H9 (cell line): Measurements from ENCODE around the gene CDR2. TPM values are rescaled to one million over a fixed set of nuclear protein-coding genes. Genes with fewer than 3 reads are reported as not detected.

ENCODE experiments used
- DNase-seq: peaks from one replicate; pipeline ENCODE4 v3.0.0-alpha.2; 2017
- H2AFZ ChIP-seq: one replicate; pipeline ENCODE4 v1.6.1; 2013; ENCODE audit warnings: mild to moderate bottlenecking, low read length, control low read depth, moderate library complexity
- H2AK5ac ChIP-seq: 2 replicates; pipeline ENCODE4 v1.6.1; 2013; ENCODE audit warnings: low read length, control low read depth, mixed read lengths; ENCODE audit not compliant: insufficient read length
- H2BK120ac ChIP-seq: one replicate; pipeline ENCODE4 v1.6.1; 2013; ENCODE audit warnings: low read depth, mild to moderate bottlenecking, low read length, control low read depth, inconsistent platforms; ENCODE audit not compliant: poor library complexity, severe bottlenecking
- H2BK12ac ChIP-seq: 2 replicates; pipeline ENCODE4 v1.6.1; 2013; ENCODE audit warnings: low read length, control low read depth, mixed read lengths, low read depth; ENCODE audit not compliant: insufficient read length
- H2BK15ac ChIP-seq: 2 replicates; pipeline ENCODE4 v1.6.1; 2013; ENCODE audit warnings: low read depth, low read length, control low read depth
- H2BK20ac ChIP-seq: one replicate; pipeline ENCODE4 v1.6.1; 2013; ENCODE audit warnings: low read depth, mild to moderate bottlenecking, low read length, control low read depth, inconsistent platforms; ENCODE audit not compliant: poor library complexity, severe bottlenecking
- H2BK5ac ChIP-seq: 2 replicates; pipeline ENCODE4 v1.6.1; 2013; ENCODE audit warnings: low read length, control low read depth, mixed read lengths; ENCODE audit not compliant: insufficient read length
- H3K14ac ChIP-seq: 2 replicates; pipeline ENCODE4 v1.6.1; 2013; ENCODE audit warnings: low read length, control low read depth; ENCODE audit not compliant: insufficient read depth
- H3K18ac ChIP-seq: 2 replicates; pipeline ENCODE4 v1.6.1; 2013; ENCODE audit warnings: low read depth, mild to moderate bottlenecking, mixed read lengths, low read length, control low read depth; ENCODE audit not compliant: insufficient read length
- H3K23ac ChIP-seq: 2 replicates; pipeline ENCODE4 v1.6.1; 2013; ENCODE audit warnings: low read length, control low read depth, mixed read lengths, low read depth; ENCODE audit not compliant: insufficient read length
- H3K23me2 ChIP-seq: 2 replicates; pipeline ENCODE4 v1.6.1; 2013; ENCODE audit warnings: low read depth, mild to moderate bottlenecking, mixed read lengths, low read length, control low read depth; ENCODE audit not compliant: insufficient read length, poor library complexity, severe bottlenecking
- H3K27ac ChIP-seq: 2 replicates; pipeline ENCODE4 v1.5.1; 2013; ENCODE audit warnings: low read length, control low read depth, mixed read lengths, low read depth; ENCODE audit not compliant: insufficient read length
- H3K27me3 ChIP-seq: 2 replicates; pipeline ENCODE4 v1.6.1; 2013; ENCODE audit warnings: low read length, control low read depth, inconsistent platforms; ENCODE audit not compliant: insufficient read depth
- H3K4ac ChIP-seq: 2 replicates; pipeline ENCODE4 v1.6.1; 2013; ENCODE audit warnings: low read depth, mild to moderate bottlenecking, control low read depth, inconsistent platforms, low read length, moderate library complexity
- H3K4me1 ChIP-seq: 2 replicates; pipeline ENCODE4 v1.6.1; 2013; ENCODE audit warnings: low read length, control low read depth, inconsistent platforms; ENCODE audit not compliant: insufficient read depth
- H3K4me2 ChIP-seq: 2 replicates; pipeline ENCODE4 v1.6.1; 2013; ENCODE audit warnings: low read length, control low read depth, mixed read lengths; ENCODE audit not compliant: insufficient read length, insufficient read depth
- H3K56ac ChIP-seq: 2 replicates; pipeline ENCODE4 v1.6.1; 2013; ENCODE audit warnings: low read depth, mild to moderate bottlenecking, mixed read lengths, low read length, control low read depth; ENCODE audit not compliant: insufficient read length
- H3K79me1 ChIP-seq: 2 replicates; pipeline ENCODE4 v1.6.1; 2013; ENCODE audit warnings: low read depth, mild to moderate bottlenecking, moderate library complexity, low read length, control low read depth, inconsistent platforms; ENCODE audit not compliant: insufficient read depth, poor library complexity, severe bottlenecking
- H3K79me2 ChIP-seq: 2 replicates; pipeline ENCODE4 v1.6.1; 2013; ENCODE audit warnings: low read length, control low read depth, inconsistent platforms; ENCODE audit not compliant: insufficient read depth
- H3K9ac ChIP-seq: 2 replicates; pipeline ENCODE4 v1.6.1; 2013; ENCODE audit warnings: low read length, control low read depth, mixed read lengths; ENCODE audit not compliant: insufficient read length; ENCODE audit errors: extremely low read depth
- H3K9me3 ChIP-seq: one replicate; pipeline ENCODE4 v1.6.1; 2013; ENCODE audit warnings: low read depth, low read length, inconsistent platforms; ENCODE audit not compliant: control insufficient read depth
- H3T11ph ChIP-seq: one replicate; pipeline ENCODE4 v1.6.1; 2013; ENCODE audit warnings: mild to moderate bottlenecking, low read length, control low read depth, inconsistent platforms
- H4K20me1 ChIP-seq: one replicate; pipeline ENCODE4 v1.6.1; 2013; ENCODE audit not compliant: control insufficient read depth, insufficient read length, insufficient read depth
- H4K5ac ChIP-seq: 2 replicates; pipeline ENCODE4 v1.6.1; 2013; ENCODE audit warnings: low read depth, mild to moderate bottlenecking, mixed read lengths, low read length, control low read depth; ENCODE audit not compliant: insufficient read length
- H4K8ac ChIP-seq: replicated peaks from 2 replicates; pipeline ENCODE4 v1.6.1; 2013; ENCODE audit warnings: low read length, control low read depth, mixed read lengths, low read depth; ENCODE audit not compliant: insufficient read length
- H4K91ac ChIP-seq: 2 replicates; pipeline ENCODE4 v1.6.1; 2013; ENCODE audit warnings: low read depth, mild to moderate bottlenecking, moderate library complexity, mixed read lengths, low read length, control low read depth; ENCODE audit not compliant: insufficient read length
- H3K27ac Mint-ChIP-seq, 3 experiments: 2 replicates in 2 of 3; 3 replicates in 1 of 3; pipeline ENCODE4 v1.8.0; 2020 to 2021; ENCODE audit warnings: mixed read lengths in 3 of 3, mild to moderate bottlenecking in 1 of 3, moderate library complexity in 1 of 3
- H3K27me3 Mint-ChIP-seq: 2 replicates; pipeline ENCODE4 v1.8.0; 2021; ENCODE audit warnings: low read depth, mild to moderate bottlenecking, moderate library complexity, mixed read lengths
- H3K36me3 Mint-ChIP-seq, 3 experiments: 2 replicates in 2 of 3; 3 replicates in 1 of 3; pipeline ENCODE4 v1.8.0; 2020 to 2021; ENCODE audit warnings: low read depth in 3 of 3, mixed read lengths in 3 of 3; ENCODE audit not compliant: insufficient read depth in 1 of 3
- H3K4me1 Mint-ChIP-seq, 2 experiments: 2 replicates each; pipeline ENCODE4 v1.8.0; 2020; ENCODE audit warnings: mixed read lengths in 2 of 2
- H3K4me3 Mint-ChIP-seq, 2 experiments: 2 replicates in 1 of 2; 3 replicates in 1 of 2; pipeline ENCODE4 v1.8.0; 2020 to 2021; ENCODE audit warnings: mild to moderate bottlenecking in 2 of 2, mixed read lengths in 2 of 2, moderate library complexity in 1 of 2
- H3K9me3 Mint-ChIP-seq, 2 experiments: 2 replicates in 1 of 2; 3 replicates in 1 of 2; pipeline ENCODE4 v1.8.0; 2020; ENCODE audit warnings: mild to moderate bottlenecking in 2 of 2, mixed read lengths in 2 of 2, moderate library complexity in 1 of 2
- WGBS: extraction: QIAGEN DNeasy Blood & Tissue Kit; methylation state at CpG from one replicate; pipeline ENCODE4 v1.1.7; 2013; ENCODE audit warnings: missing lambda C conversion rate, low lambda C conversion rate, mixed read lengths; ENCODE audit not compliant: insufficient read length; ENCODE audit errors: extremely low coverage; 5-methylcytosine and 5-hydroxymethylcytosine counted together
- total RNA-seq: library from RNA; stranded (reverse); gene quantifications from 2 replicates; pipeline ENCODE4 v1.2.1, GENCODE V29; 2021
- TF ChIP-seq, protein P1 (sequence below): fragments of 200-600 bp; sonication (generic); conservative IDR thresholded peaks from 3 replicates; pipeline ENCODE4 v1.8.0; 2021; ENCODE audit warnings: antibody characterized with exemption, mild to moderate bottlenecking

The CDR2 gene
- total RNA-seq, 1 experiment from 2014 or later = 33.4 TPM

DNA sequence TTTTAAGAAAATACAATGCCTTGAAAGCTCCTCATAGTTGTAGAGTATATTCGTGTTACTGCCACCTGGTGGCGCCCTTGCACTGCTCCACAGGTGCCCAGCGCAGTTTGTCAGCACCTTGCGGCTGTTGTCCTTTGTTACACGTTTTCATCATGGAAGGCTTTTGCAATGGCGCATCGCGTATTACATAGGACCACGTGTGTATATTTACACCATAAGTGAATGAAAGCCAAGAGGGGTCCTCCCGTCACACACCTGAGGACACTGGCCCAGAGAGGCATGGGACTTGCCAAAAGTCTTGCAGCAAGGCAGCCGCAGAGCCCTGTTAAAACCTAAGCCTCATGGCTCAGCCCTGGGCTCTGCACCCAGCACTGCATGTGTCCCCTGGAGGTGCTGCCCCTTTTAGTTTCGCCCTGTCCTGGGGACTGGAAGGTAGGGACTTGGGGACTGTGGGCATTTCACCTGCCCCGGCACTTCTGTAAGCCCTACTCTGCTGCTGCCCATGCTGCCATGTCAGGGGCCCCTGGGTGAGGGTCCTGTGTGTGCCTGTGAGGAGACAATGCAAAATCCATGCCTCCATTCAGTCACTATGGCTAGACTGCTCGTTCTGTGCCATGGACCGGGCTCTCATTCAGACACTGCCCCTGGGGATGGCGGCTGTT is 52.9 kb downstream of the CDR2 start:
- Histone ChIP-seq H3K9ac (no peak overlapping the region), H3K23me2 (no peaks in the 10 kb centered on the region), H2AK5ac (no peak overlapping the region), H3K4me1 (no peaks in the 10 kb centered on the region), H4K91ac (peak overlapping the region; percentile 14), H2BK12ac (no peak overlapping the region), H2BK5ac (no peak overlapping the region), H3K27ac (no peak overlapping the region), H3K4me2 (no peak overlapping the region), H3T11ph (no peak overlapping the region), H3K56ac (no peak overlapping the region), H2BK120ac (no peak overlapping the region), H3K9me3 (no peaks in the 10 kb centered on the region), H3K23ac (no peak overlapping the region), H2BK20ac (no peak overlapping the region), H4K5ac (no peak overlapping the region), H3K79me2 (no peaks in the 10 kb centered on the region), H3K79me1 (peaks cover 2% of the 10 kb centered on the region), H3K27me3 (no peaks in the 10 kb centered on the region), H4K8ac (no peak overlapping the region), H4K20me1 (no peaks in the 10 kb centered on the region), H3K18ac (peak overlapping the region; percentile 69), H3K14ac (0 out of 2 replicates have a peak overlapping the region, but pooled peaks have one; percentile 9), H3K4ac (no peak overlapping the region), H2AFZ (no peak overlapping the region), H2BK15ac (no peak overlapping the region)
- H3K27ac Mint-ChIP-seq = peak overlapping the region in 2 of 3 experiments; percentile 89 to 95; a peak in 5 of 7 replicates
- WGBS = no CpG with 5 or more reads among the region's 16 CpGs
- no peaks in the 10 kb centered on the region for H3K9me3 Mint-ChIP-seq
- H3K27me3 Mint-ChIP-seq = no peaks in the 10 kb centered on the region
- no peaks in the 10 kb centered on the region; a peak in 1 of 4 replicates for H3K4me1 Mint-ChIP-seq
- H3K36me3 Mint-ChIP-seq = peaks cover 31 to 83% (median 61%) of the 10 kb centered on the region in 3 experiments
- no peak overlapping the region; a peak in 1 of 5 replicates for H3K4me3 Mint-ChIP-seq
- DNase-seq = peak; percentile 75
- TF ChIP-seq, protein P1, sequence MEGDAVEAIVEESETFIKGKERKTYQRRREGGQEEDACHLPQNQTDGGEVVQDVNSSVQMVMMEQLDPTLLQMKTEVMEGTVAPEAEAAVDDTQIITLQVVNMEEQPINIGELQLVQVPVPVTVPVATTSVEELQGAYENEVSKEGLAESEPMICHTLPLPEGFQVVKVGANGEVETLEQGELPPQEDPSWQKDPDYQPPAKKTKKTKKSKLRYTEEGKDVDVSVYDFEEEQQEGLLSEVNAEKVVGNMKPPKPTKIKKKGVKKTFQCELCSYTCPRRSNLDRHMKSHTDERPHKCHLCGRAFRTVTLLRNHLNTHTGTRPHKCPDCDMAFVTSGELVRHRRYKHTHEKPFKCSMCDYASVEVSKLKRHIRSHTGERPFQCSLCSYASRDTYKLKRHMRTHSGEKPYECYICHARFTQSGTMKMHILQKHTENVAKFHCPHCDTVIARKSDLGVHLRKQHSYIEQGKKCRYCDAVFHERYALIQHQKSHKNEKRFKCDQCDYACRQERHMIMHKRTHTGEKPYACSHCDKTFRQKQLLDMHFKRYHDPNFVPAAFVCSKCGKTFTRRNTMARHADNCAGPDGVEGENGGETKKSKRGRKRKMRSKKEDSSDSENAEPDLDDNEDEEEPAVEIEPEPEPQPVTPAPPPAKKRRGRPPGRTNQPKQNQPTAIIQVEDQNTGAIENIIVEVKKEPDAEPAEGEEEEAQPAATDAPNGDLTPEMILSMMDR = peak; percentile 98
